HG02884 (cell line): ENCODE measurements around the gene HIGD1C.

ENCODE experiments used
- ATAC-seq: cut with Tn5 transposase; IDR thresholded peaks from one replicate; pipeline ENCODE4 v1.9.1; 2021; ENCODE audit warnings: mild to moderate bottlenecking, moderate library complexity; ENCODE audit not compliant: unreplicated experiment

HIGD1C gene

DNA sequence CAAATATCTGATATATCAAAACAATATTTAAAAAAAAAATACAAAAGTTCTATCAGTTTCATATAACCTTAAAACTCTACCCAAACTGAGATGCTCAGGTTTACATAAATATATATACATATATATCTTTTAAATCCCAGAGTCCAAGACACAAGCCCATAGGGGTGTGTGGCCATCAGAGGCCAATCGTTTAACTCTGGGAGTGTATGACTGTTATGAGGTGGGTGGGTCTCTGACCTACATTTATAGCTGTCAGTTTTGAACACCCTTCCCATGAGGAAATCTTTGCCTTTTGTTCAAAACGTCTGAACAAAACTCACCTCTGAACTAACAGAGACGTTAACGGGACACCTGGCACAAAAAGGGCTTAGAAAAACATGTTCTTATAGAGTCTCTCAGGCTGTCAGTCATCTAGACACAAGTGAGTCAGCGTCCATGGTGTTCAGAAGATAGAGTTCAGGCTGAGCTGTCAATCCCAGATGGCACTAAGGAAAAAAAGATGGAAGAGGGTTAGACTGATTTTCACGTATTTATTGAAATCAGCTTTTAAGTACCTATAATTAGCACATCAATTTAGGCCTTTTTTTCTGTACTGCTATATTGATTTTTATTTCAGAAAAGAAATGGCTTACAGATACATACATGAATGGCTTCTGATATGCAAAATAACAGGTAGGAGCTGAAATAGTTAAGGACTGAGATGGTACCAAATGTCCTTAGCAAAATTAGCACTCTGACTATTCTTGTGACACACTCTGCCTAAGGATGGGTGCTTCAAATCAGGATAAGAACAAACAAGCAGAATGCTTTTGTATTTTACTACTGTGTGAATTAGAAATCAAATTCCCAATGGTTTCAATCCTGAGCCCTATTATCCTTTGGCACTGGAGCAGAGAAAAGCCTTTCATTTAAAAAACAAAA, 29.2 kb downstream of the HIGD1C start:
- no peak for ATAC-seq

DNA sequence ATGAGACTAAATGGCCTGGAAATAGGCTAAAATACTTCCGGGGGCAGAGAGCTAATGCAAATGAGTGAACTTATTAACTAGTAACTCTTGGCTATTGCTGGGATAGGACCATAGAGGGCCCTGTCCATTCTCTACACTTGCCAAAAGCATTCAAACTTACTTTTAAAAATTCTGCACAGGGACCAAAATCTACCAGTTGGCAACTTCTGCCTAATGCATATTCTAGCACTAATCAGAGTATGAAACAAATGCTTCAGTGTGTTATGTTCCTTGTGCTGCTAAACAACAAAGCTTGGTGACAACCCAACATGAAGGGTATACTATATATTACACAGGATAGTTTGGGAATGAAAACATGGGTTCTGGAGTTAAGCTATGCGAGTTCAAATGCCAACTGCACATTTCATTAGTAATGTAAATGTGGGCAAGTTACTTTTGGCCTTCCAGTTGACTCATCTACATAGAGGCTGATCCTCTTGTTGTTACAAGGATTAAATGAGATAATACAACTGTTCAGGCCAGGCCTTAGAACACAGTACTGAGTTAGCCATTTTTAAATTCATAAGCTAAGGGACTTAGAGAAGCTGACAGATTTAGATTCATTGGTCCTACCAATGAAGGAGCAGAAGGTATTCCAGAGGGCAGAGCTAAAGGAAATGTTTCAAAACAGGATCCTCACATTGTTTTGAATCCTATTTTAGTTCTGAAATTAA, 32.4 kb downstream of the HIGD1C start:
- no peak for ATAC-seq

- no peak for ATAC-seq
Observed at GRCh38 chr12:50985322-50985721, 33.0 kb downstream of the HIGD1C start.

- no peak for ATAC-seq
Observed at GRCh38 chr12:50986966-50987737, 34.8 kb downstream of the HIGD1C start.

DNA sequence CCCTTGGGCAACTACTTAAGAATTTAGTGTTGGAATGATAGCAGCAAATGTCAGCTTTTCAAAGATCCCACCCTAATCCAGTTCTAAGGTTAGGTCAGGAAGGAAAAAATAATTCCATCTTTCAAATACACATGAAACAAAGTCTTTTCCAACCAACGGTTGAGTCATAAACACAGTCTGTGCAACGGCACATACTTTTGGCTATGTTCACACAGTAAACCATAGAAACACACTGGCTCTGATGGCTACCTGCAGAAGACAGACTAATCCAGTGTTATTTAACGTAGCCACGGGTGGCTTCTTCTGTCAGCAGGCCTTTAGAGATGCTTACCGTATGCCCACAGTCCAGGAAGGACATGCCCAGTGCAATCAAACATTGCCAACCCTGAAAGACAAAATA, 35.7 kb downstream of the HIGD1C start:
- ATAC-seq, result no peak

GRCh38 chr12:50988871-50989270, 36.5 kb downstream of the HIGD1C start:
- ATAC-seq, result no peak

GRCh38 chr12:50990147-50990727, 37.9 kb downstream of the HIGD1C start:
- no peak for ATAC-seq

GRCh38 chr12:50990791-50991190, 38.4 kb downstream of the HIGD1C start:
- no peak for ATAC-seq

- ATAC-seq, result no peak
Observed at GRCh38 chr12:50991291-50991690, 38.9 kb downstream of the HIGD1C start.

DNA sequence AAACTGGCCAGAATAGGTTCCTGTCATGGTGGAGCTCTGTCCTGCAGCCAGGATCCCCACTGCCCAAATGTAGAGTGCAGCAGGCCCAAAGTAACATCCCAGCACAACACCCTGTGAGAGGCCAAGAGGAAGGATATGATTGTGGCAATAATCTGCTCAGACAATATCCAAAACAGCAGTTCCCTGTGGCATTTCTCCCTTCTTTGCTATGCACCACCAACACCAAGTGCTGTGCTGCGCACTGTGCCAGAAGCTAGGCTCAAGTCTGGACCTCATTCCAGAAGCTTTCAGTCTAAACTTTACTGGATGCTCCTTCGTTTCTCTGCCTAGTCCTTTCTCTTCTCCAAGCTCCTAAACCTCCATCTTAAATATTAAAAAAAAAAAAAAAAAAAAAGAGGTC, 40.5 kb downstream of the HIGD1C start:
- ATAC-seq, result no peak

GRCh38 chr12:50999093-50999492, 46.7 kb downstream of the HIGD1C start:
- ATAC-seq, result no peak

DNA sequence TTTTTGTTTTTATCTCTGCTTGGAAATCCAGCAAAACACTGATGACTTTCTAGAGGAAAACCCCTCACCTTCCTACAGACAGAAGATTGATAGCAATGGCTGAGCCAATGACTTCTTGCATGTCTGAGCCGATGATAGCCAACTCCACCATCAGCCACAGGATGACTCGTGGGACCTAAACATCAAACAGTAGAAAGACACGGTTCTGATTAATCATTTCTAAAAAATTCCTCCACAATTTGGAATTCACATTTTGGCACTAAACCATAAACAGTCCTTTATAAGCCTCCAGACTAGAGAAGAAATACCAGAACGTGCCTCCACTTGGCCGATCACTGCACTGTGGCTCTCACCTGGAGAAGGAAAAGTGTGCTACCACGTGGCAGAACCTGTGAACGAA, 47.9 kb downstream of the HIGD1C start:
- ATAC-seq, result no peak

DNA sequence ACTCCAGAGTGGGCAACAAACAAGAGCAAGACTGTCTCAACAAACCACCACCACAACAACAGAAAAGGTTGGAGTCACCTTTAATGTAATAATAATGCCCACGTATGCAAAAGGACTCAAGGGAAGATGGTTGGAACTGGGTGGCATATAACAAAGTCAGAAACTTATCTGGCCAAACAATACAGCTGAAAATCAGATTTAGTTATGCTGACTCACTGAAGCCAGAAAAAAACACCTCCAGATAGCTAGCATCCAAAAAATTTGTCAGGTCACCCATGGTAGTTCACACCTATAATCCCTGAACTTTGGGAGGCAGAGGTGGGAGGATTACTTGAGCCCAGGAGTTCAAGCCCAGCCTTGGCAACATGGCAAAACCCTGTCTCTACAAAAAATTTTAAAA, 49.5 kb downstream of the HIGD1C start:
- ATAC-seq, result no peak

DNA sequence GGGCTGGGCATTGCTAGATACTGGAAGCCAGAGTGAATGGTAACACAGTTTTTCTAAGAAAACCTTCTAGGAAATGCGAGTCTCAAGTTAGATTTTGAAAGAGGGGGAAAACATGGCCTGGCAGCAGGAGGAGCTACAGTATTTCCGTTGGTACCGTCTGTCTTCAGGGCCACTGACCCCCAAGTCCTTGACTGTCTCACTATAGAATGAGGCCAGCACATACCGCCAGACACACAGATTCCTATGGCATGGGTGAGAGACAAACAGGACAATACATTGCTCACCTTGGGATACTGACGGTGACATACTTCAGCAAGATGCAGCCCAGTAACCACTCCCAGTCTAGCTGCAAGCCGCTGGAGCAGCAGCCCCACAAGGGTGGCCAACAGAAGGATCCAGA, 52.2 kb downstream of the HIGD1C start:
- ATAC-seq, result no peak

DNA sequence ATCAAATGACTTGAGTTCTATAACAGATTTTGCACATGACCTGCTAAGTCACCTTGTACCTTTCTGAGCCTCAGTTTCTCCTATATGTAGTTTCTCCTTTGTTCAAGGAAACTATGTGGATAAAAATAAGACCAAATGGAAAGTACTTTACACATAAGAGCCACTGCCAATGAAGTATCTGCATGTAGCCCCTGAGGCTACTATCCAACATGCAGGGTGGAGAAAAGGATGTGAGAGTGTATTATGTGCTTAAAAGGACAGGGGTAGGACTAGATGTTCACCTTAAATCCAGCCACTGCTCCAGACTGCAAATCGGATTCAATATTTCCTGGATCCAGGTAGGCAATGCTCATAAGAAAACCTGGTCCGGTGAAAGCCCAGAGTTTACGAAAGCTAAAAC, 52.7 kb downstream of the HIGD1C start:
- ATAC-seq, result no peak

- no peak for ATAC-seq
Observed at GRCh38 chr12:51005671-51006070, 53.3 kb downstream of the HIGD1C start.

GRCh38 chr12:51008329-51009055, 56.1 kb downstream of the HIGD1C start:
- no peak for ATAC-seq

- ATAC-seq, result no peak
Observed at GRCh38 chr12:51009056-51009440, 56.7 kb downstream of the HIGD1C start.

DNA sequence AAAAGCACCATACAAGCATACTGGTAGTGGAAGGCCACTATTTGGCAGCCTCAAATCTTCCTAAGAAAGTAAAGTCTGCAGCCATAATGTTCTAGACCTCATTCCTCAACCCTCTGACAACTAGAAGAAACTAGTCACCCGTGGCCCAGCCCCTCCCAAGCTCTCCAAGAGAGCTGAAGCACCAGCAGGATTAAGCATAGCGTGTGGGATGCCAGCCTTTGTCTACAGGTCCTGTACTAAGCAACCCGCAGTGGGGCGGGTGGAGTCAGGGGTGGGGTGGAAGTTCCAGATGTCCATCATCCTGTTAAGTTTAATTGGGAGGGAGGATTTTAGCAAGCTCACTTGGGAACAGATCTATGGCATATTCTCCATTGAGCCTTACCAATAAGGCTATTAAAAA, 59.6 kb downstream of the HIGD1C start:
- ATAC-seq, result no peak

GRCh38 chr12:51012570-51013236, 60.4 kb downstream of the HIGD1C start:
- no peak for ATAC-seq
